GM20431 (cell line): Measurements from ENCODE around the gene PLAC1.

Experiments
- in situ Hi-C: fragments of 300-500 bp; cut with MseI, MboI; formaldehyde crosslinking; loops from one replicate; pipeline ENCODE4 v1.15.0; 2020; ENCODE audit warnings: low sequenced_read_pairs; ENCODE audit not compliant: unreplicated experiment

The PLAC1 gene, protein sequence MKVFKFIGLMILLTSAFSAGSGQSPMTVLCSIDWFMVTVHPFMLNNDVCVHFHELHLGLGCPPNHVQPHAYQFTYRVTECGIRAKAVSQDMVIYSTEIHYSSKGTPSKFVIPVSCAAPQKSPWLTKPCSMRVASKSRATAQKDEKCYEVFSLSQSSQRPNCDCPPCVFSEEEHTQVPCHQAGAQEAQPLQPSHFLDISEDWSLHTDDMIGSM

DNA sequence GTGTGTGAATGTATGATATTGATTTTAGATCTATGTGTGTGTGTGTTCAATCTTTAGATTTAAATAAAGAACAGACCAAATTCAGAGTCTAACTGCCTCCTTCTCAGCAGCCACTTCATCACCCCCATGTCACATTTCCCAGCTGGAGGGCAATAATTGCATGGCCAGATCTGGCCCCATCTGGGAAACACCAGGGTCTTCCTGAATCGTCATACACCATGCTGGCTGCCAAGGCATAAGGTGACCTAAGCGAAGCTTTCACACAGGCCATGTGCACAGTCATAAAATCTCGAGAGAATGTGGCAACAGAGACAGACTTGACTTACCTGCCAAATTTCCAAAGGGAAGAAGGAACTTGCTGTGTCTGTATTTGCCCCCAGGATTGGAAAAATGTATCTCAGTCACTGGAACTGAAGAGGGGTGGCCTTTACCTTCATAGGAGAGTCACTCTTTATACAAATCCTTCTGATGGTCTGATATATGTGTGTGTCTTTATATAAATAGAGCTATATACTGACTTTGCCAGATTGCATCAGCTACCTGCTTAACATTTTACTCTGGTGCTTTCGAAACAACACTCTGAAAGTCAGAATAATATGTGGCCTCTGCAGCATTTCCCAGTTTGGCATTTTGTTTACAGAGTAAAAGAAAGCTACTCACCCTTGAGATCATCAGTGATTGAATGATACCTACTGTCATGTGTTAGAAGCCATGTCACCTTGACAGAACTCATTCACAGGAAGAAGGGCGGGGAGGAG is at the start of gene PLAC1:
TSS of gene PLAC1 (minus strand) at position 470 of the 758 bp plus-strand sequence. CDS start 91,789 bp downstream, outside the sequence.
- in situ Hi-C loops: no loop called here

DNA sequence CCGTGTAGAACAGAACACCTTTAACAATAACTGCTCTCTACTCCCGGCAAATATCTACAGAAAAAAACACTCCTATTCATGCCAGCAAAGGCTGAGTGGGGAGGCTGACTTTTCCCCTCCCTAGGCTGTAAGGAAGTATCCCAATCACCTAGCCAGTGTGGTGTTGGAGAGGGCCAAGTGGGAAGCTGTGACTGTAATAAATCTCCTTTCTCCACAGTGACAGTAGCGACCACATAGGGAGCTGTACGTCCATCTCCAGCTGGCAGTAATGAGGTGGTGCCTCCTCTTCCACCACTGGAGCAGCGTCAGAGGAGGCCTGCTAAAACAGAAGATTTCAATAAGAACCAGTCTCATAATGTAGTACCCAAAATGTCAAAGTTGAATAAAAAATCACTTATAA is 47.9 kb upstream of the PLAC1 start:
- in situ Hi-C loops: no loop called here

DNA sequence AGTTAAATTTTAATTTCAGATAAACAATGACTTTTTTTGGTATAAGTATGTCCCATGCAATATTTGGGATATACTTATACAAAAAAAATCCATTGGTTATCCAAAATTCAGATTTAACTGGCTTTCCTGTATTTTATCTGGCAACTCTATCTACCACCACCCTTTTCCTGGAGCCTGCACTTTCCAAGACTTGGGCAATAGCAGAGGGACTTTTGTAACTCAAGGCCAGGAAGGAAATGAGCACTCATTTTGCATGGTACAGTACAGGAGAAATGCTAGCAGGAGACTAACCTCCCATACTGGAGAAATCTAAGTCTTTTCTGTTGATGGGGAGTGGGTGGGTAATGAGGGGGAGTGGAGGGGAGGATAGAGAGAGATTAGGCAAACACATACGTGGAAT is 37.7 kb upstream of the PLAC1 start:
- in situ Hi-C loops: no loop called here

DNA sequence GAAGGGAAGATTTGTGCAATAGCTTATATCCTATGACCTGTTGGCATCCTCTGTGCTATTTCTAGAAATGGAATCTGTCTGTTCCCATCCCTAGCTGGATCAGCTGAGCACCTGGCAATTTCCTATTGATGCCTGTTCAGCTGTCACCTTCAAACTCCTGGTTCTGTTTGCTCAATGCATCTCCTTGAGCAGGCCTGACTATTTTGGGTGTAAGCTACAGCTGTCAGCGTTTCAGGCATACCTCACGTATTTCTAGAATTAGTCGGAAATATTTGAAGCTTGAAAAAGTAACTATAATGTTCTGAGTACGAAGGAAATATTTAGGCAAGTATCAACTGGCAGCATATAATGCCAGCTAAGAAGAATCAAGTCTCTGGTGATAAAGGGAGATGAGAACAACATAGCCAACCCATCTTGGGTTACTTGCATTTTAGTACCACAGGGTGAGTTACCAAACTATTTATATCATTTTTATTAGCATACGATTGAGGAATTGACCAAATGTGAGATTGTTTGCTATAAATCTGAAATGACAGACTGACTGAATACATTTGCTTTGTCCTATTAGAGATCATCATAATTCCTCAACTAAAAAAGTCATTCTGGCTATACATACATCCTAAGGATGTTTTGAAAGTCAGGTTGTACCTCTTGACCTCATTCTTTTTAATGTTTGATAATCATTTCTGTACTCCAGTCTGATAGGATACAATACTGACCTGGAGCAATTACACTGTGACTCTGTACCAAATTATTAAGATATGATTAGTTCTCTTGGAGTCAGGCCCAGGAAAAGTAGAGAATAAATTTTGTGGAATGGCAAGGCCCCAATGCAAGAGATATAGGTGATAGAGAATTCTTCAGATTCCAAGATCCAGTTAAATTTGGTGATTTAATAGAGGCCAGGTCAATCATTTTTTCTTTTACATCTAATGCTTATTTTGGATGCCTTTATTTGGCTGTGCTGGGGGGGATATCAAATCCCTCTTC is 36.4 kb upstream of the PLAC1 start:
- in situ Hi-C loops: no loop called here

DNA sequence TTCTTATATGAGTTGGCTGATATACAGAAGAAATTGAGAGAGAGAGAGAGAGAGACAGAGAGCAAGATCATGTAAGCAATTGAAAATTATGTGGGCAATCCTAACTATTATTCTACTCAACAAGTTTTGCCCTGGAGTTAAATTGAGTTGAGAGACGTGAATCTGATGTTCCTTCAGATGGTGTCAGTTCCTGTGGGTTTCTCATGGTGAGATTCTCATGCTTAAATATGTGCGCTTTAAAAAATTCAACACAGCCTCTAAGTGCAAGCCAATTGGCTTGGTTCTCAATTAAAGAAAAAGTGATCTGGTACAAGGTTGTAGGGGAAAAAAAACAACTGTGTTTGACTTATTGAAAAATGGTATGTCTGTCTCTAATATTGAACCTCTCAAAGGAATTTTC is 35.4 kb upstream of the PLAC1 start:
- in situ Hi-C loops: no loop called here

DNA sequence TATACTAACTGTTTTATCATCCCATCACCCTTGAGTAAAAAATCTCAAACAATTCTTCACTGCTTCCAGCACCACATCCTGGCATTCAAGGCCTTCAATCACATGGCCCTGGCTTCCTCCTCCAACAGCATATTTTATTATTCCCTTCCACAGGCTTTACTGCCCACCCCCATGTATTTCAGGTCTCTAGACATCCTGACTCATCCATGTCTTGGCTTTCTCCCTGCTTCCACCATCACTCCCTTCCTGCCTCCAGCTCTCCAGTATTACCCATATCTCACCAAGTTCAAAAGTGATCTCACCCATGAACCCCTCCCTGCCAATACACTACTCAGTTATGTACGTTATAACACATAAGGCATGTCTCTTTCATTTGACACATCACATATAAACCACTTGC is 34.7 kb upstream of the PLAC1 start:
- in situ Hi-C loops: no loop called here

DNA sequence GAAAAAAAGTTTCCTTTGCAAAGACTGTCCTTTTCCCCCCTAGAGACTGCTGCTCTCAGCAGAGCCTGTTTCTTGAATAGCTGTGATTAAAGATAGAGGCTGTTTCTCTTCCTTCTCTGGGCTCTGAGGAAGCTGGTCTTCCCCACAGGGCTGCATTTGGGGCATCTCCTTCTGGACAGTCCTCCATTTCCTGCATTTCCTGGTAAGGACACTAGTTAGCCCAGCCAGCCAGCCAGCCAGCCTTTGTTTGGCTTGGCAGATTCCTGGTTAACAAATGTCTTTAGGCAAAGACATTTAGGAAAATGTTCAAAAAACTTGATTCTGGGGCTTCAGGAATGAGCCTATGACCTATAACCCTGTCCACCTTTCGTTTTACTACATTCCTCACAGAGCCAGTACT is 34.0 kb upstream of the PLAC1 start:
- in situ Hi-C loops: no loop called here

DNA sequence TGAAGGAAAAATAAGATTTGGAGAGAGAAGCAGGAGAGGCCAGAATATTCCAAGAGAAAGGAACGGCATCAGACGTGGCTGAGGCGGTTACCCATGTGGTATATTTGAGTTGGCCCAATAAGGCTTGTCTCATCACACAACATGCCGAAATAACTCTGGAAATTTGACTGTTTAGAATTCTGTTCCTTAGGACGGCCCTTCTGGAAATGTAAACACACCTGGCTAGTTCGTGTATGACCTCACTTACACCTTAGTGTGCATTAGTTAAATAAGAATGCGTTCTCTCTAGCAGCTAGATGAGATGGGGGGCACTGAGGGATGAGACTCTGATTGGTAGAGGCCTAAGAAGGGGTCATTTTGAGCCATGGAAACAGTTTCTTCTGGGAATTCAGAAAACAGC is 33.2 kb upstream of the PLAC1 start:
- in situ Hi-C loops: no loop called here

DNA sequence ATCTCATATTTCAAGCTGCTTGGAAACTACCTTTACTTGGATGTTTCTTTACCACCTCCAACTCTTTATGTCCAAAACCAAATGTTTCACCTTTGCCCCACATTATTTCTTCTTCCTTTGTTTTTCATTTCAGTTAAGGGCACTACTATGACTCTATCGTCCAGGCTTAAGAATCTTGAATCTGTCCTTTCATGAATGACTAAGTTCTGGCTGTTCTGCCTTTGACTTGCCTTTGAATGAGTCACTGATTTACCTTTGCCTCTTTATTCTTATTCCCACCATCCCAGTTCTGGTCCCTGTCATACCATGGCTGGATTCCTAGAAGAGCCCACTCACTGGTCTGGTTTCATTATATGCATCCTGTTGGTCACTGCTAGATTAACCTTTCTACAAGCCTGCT is 30.6 kb upstream of the PLAC1 start:
- in situ Hi-C loops: no loop called here

DNA sequence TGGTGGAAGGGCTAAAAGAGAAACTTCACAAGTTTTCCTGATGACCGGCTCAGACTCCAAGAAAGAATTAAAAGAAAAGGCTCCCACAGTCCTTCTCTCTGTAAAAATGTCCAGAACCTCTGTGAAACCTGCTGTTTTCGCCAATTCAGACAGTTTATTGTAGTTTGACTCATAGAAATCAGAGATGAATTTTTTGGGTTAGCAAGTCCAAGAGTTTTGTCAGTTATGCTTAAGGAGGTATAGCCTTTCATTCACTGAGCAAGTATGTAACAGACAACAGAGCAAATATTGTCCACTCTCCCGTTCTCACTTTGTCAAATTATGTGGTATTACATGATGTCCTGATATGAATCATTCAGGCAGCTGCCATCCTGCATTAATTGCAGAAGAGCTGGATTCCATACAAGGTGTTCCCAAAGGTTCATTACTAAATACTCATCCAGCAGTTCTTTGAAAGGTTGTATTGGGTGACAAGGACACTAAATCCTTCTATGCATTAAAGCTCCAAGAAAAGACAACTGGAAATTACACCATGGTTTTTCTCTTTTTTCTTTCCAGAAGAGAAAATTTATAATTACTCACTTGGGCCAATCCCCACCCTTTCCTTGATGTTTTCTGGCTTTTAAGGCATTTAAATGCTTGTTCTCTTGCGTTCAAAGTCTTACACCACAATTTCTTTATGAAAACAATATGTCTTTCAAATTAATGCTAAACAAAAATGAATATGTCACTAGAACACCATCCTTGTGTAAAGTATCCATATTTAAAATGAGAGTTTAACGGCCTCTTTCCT is 30.0 kb upstream of the PLAC1 start:
- in situ Hi-C loops: no loop called here

DNA sequence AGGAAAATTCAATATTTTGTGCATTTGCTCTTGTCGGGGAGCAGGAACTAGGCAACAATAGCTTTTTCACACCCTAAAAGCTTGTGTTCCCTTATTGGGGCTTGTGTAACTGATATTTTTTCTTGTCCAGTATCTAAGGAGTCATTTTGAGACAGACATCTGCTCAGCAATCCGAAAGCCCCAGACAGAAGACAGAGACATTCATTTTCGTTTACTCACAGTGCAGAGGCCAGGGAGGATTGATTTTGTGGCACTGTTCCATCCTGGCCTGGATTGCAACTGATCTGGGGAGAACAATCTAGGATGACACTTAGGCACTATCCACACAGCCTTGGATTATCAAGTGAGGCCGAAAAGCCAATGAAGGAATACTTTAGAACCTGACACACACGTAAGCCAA is 27.4 kb upstream of the PLAC1 start:
- in situ Hi-C loops: no loop called here

DNA sequence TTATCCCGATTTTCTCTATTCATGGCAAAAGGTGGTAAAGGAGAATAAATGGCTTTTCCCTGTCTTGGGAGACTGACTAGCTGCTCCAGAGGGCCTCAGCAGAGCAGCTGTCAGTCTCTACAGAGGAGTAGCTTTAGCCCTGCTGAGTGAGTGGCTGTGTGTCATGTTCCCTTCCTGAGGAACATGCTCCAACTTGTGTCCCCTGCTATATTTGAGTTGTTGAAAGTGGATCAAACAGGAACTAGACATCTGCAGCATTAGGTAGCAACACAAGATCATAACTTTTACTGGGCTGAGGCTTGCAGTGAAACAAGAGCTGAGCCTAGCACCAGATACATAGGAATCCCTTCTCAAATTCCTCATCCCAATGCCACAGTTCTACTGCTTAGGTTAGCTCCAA is 26.7 kb upstream of the PLAC1 start:
- in situ Hi-C loops: no loop called here

DNA sequence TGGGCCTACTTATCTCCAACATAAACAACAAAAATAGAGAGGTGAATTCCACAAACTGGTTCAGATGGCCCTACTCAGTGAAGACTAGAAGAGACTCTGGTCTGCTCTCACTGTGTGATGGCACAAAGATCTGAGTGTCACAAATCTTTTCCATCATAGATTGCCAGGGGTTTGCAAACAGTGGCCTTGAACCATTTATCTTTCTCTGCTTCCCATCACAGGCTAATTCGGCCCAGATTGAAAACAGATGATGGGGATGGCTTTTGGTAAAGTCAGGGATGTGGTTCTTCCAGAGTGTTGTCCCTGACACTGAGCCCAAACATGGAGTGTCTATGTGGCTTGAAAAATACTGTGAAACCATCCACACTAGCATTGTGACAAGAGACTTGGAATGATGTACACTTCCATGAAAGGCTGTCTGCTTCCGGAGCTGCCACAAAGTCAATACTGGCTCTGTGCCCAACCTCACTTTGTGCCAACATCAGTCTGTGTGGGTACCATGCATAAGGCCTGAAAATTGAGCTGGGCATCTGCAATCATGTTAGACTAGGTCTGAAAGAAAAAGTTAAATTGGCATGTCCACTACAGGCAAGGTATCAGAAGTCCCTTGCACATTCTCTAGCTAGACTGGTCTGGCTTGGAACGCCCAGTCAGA is 25.2 kb upstream of the PLAC1 start:
- in situ Hi-C loops: no loop called here

DNA sequence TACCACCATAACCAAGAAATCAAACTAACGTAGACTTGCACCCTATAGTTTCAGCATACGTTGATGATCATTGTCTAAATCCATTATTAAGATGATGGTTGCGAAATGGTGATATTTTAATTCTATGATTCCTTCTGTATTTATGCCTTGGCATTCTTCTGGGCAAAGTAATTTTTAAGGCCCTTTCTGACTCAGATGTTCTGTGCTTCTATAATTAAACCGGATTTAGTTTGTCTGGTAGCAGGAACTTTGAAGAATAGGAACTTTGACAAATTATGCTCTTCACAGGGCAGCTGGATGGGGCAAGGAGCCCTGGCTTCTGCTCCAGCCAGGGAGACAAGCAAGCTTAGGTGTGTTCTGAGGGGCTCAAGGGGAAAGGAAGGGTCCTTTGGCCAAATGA is 23.8 kb upstream of the PLAC1 start:
- in situ Hi-C loops: no loop called here

DNA sequence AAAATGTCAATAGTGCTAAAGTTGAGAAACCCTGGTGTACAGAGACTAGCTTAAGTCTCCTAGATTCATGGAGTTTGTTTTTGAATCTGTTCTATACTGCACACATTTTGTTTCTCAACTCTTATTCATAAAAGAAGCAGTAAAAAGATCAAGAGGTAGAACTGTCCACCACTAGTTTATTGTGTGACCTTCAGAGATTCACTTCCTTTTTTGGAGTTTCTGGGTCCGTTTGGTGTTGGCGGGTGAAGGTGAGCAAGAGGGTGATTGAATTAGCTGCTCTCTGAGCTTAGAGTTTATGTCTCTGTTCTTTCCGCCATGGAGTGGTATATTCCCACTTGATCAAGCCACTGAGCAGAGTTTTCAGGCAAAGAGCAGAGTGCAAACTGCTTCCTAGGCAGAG is 21.4 kb upstream of the PLAC1 start:
- in situ Hi-C loops: no loop called here

DNA sequence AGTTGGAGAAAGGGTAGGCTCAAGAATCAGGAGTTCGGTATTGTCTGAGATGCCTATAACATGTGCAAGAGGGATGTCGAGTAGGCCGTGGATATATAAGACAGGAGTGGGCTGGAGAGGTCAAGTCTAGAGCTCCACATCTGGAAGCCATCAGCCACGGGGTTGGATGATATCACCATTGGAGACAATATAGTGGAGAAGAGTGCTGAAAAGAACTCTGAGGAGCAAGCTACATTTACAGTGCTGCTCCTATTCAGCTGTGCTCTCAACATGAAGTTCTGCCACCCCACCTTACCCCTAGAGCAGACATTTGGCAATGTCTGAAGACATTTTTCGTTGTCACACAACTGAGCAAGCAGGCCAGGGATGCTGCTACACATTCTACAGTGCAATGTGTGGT is 20.9 kb upstream of the PLAC1 start:
- in situ Hi-C loops: no loop called here

DNA sequence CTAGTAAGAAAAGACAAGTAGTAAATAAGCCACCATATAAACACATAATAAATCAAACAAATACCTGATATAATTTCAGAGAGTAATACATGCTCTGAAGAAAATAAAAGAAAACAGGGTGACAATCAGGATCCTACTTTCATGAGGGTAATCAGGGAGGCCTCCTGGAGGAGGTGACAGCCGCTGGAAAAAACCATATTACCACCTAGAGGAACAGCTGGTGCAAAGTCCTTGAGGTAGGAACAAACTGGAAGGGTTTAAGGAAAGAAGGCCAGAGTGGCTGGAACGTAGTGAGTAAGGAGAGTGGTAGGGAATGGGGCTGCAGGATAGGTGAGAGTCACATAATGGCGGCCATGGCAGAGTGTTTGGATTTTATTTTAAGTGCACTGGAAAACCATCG is 19.1 kb upstream of the PLAC1 start:
- in situ Hi-C loops: no loop called here

DNA sequence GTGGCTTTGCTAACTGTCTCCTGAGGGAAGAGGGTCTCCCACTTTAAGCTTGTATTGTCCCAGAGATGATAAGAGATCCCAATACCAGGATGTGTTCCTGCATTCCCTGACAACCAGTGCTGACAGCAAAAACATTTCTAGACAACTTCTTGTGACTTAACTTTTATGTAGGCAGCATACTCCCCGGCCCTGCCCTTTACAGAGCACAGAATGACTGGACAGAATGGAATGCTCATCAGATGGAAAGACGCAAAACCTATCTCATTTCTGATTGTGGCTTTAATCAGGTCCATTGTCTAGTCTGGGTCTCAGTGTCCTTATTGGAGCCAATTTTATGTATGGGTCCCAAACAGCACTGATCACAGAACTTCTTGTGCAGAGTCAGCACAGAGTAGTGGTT is 18.2 kb upstream of the PLAC1 start:
- in situ Hi-C loops: no loop called here

DNA sequence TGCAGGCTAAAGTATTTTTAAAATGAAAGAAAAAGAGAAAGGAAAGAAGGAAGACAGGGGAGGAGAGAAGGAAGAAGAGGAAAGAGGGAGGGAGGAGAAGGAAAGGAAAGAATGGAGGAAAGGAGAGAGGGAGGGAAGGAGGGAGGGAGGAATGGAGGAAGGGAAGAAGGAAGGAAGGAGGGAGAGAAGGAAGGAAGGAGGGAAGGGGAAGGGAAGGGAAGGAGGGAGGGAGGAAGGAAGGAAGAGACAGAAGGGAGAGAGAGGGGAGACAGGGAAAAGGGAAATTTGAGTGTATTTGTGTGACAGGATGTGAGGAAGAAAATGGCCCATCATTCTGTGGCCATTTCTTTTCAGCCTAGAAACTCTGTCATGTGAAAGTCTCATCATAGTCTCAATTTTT is 14.9 kb upstream of the PLAC1 start:
- in situ Hi-C loops: no loop called here

DNA sequence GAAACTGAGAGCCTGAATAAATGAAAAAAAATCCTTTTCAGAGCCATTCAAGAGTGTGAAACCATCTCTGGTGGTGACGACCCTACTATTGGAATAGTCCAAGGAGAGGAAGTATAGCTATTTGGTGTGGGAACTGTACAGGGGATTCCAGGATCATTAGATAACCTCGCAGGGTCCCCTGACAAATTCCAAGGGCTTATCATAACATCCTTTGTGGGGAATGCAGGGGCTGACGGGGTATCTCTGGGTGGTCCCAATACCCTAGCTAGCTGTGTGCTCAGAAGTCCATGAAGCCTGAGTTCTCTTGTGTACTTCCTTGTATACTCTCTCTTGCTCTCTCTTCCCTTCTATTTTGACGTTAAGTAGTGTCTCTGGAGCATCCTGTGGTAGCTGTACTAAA is 13.8 kb upstream of the PLAC1 start:
- in situ Hi-C loops: no loop called here
